Measurements from ENCODE around the gene ADCY3.

ADCY3 gene

GRCh38 chr2:24855726-24856125, 64.3 kb downstream of the ADCY3 start:
- CTCF ChIA-PET = interaction anchor here (1.1 kb wide), 1 partner anchor 28 kb away, joined by 3 read pairs; no protein-coding TSS in a partner anchor
- Histone ChIP-seq H3K4me3 (ENCODE audit: control insufficient read depth in 1 of 7, extremely low read depth in 1 of 7, insufficient read depth in 4 of 7, low read depth in 2 of 7, low read length in 6 of 7) (no peak overlapping the region), H3K36me3 (ENCODE audit: control insufficient read depth in 4 of 4, insufficient read depth in 4 of 4, low read length in 3 of 4) (peaks cover 0 to 50% (median 18%) of the 10 kb centered on the region in 4 experiments), H3K4me1 (ENCODE audit: control extremely low read depth in 1 of 4, control insufficient read depth in 4 of 4, insufficient read depth in 4 of 4, low read length in 3 of 4) (peaks cover 0 to 12% (median 2%) of the 10 kb centered on the region in 4 experiments), H3K27me3 (replicated peaks in 2 of 5; ENCODE audit: control insufficient read depth in 4 of 5, insufficient read depth in 5 of 5, low read length in 4 of 5) (no peaks in the 10 kb centered on the region), H3K9me3 (ENCODE audit: control extremely low read depth in 1 of 5, control insufficient read depth in 4 of 5, insufficient read depth in 2 of 5, low read depth in 1 of 5, low read length in 4 of 5) (peaks cover 0 to 5% (median 0%) of the 10 kb centered on the region in 5 experiments), H3K27ac (ENCODE audit: insufficient read depth in 1 of 2, low read depth in 1 of 2, low read length in 2 of 2, poor library complexity in 1 of 2, severe bottlenecking in 2 of 2) (no peak overlapping the region)
- no peak for DNase-seq
- 100% methylated on average over 3 of the region's 4 CpGs for WGBS (ENCODE audit: insufficient coverage)
- POLR2A ChIA-PET = no interaction called here

- peaks cover 0 to 6% (median 2%) of the 10 kb centered on the region in 4 experiments for H3K4me1 ChIP-seq (ENCODE audit: control extremely low read depth in 1 of 4, control insufficient read depth in 4 of 4, insufficient read depth in 4 of 4, low read length in 3 of 4)
- H3K27ac ChIP-seq (ENCODE audit: insufficient read depth in 1 of 2, low read depth in 1 of 2, low read length in 2 of 2, poor library complexity in 1 of 2, severe bottlenecking in 2 of 2) = no peak overlapping the region
- CTCF ChIA-PET = interaction anchor here (1.1 kb wide), 1 partner anchor 27 kb away, joined by 3 read pairs; no protein-coding TSS in a partner anchor
- WGBS (ENCODE audit: insufficient coverage) = 83% methylated on average over 1 of the region's 8 CpGs
- H3K4me3 ChIP-seq (ENCODE audit: control insufficient read depth in 1 of 7, extremely low read depth in 1 of 7, insufficient read depth in 4 of 7, low read depth in 2 of 7, low read length in 6 of 7) = no peak overlapping the region
- DNase-seq = no peak
- H3K27me3 ChIP-seq (replicated peaks in 2 of 5; ENCODE audit: control insufficient read depth in 4 of 5, insufficient read depth in 5 of 5, low read length in 4 of 5) = no peaks in the 10 kb centered on the region
- POLR2A ChIA-PET = no interaction called here
- peaks cover 0 to 5% (median 0%) of the 10 kb centered on the region in 5 experiments for H3K9me3 ChIP-seq (ENCODE audit: control extremely low read depth in 1 of 5, control insufficient read depth in 4 of 5, insufficient read depth in 2 of 5, low read depth in 1 of 5, low read length in 4 of 5)
- peaks cover 0 to 46% (median 19%) of the 10 kb centered on the region in 4 experiments for H3K36me3 ChIP-seq (ENCODE audit: control insufficient read depth in 4 of 4, insufficient read depth in 4 of 4, low read length in 3 of 4)
Observed at GRCh38 chr2:24855022-24855622, 64.9 kb downstream of the ADCY3 start.

- DNase-seq = no peak
- Histone ChIP-seq H3K27ac (ENCODE audit: insufficient read depth in 1 of 2, low read depth in 1 of 2, low read length in 2 of 2, poor library complexity in 1 of 2, severe bottlenecking in 2 of 2) (no peak overlapping the region), H3K4me1 (ENCODE audit: control extremely low read depth in 1 of 4, control insufficient read depth in 4 of 4, insufficient read depth in 4 of 4, low read length in 3 of 4) (no peaks in the 10 kb centered on the region), H3K36me3 (ENCODE audit: control insufficient read depth in 4 of 4, insufficient read depth in 4 of 4, low read length in 3 of 4) (peaks cover 0 to 53% (median 20%) of the 10 kb centered on the region in 4 experiments), H3K9me3 (ENCODE audit: control extremely low read depth in 1 of 5, control insufficient read depth in 4 of 5, insufficient read depth in 2 of 5, low read depth in 1 of 5, low read length in 4 of 5) (peaks cover 0 to 5% (median 0%) of the 10 kb centered on the region in 5 experiments), H3K4me3 (ENCODE audit: control insufficient read depth in 1 of 7, extremely low read depth in 1 of 7, insufficient read depth in 4 of 7, low read depth in 2 of 7, low read length in 6 of 7) (no peak overlapping the region), H3K27me3 (replicated peaks in 2 of 5; ENCODE audit: control insufficient read depth in 4 of 5, insufficient read depth in 5 of 5, low read length in 4 of 5) (no peaks in the 10 kb centered on the region)
- ChIA-PET POLR2A (no interaction called here), CTCF (no interaction called here)
- 100% methylated on average over 3 of the region's 3 CpGs for WGBS (ENCODE audit: insufficient coverage)
Observed at GRCh38 chr2:24853996-24854395, 66.0 kb downstream of the ADCY3 start.

- Histone ChIP-seq H3K36me3 (ENCODE audit: control insufficient read depth in 4 of 4, insufficient read depth in 4 of 4, low read length in 3 of 4) (peaks cover 0 to 49% (median 22%) of the 10 kb centered on the region in 4 experiments), H3K4me3 (ENCODE audit: control insufficient read depth in 1 of 7, extremely low read depth in 1 of 7, insufficient read depth in 4 of 7, low read depth in 2 of 7, low read length in 6 of 7) (no peak overlapping the region), H3K27ac (ENCODE audit: insufficient read depth in 1 of 2, low read depth in 1 of 2, low read length in 2 of 2, poor library complexity in 1 of 2, severe bottlenecking in 2 of 2) (no peak overlapping the region), H3K27me3 (replicated peaks in 2 of 5; ENCODE audit: control insufficient read depth in 4 of 5, insufficient read depth in 5 of 5, low read length in 4 of 5) (no peaks in the 10 kb centered on the region), H3K9me3 (ENCODE audit: control extremely low read depth in 1 of 5, control insufficient read depth in 4 of 5, insufficient read depth in 2 of 5, low read depth in 1 of 5, low read length in 4 of 5) (peaks cover 0 to 10% (median 3%) of the 10 kb centered on the region in 5 experiments), H3K4me1 (ENCODE audit: control extremely low read depth in 1 of 4, control insufficient read depth in 4 of 4, insufficient read depth in 4 of 4, low read length in 3 of 4) (no peaks in the 10 kb centered on the region)
- ChIA-PET CTCF (no interaction called here), POLR2A (interaction anchor here (0.9 kb wide), 1 partner anchor 61 kb away, joined by 4 read pairs; no protein-coding TSS in a partner anchor)
- no peak for DNase-seq
- WGBS (ENCODE audit: insufficient coverage) = 97% methylated on average over 8 of the region's 9 CpGs
Observed at GRCh38 chr2:24853046-24853445, 67.0 kb downstream of the ADCY3 start.

GRCh38 chr2:24852431-24853020, 67.5 kb downstream of the ADCY3 start:
- Histone ChIP-seq H3K9me3 (ENCODE audit: control extremely low read depth in 1 of 5, control insufficient read depth in 4 of 5, insufficient read depth in 2 of 5, low read depth in 1 of 5, low read length in 4 of 5) (peaks cover 0 to 13% (median 3%) of the 10 kb centered on the region in 5 experiments), H3K4me3 (ENCODE audit: control insufficient read depth in 1 of 7, extremely low read depth in 1 of 7, insufficient read depth in 4 of 7, low read depth in 2 of 7, low read length in 6 of 7) (no peak overlapping the region), H3K4me1 (ENCODE audit: control extremely low read depth in 1 of 4, control insufficient read depth in 4 of 4, insufficient read depth in 4 of 4, low read length in 3 of 4) (no peaks in the 10 kb centered on the region), H3K27ac (ENCODE audit: insufficient read depth in 1 of 2, low read depth in 1 of 2, low read length in 2 of 2, poor library complexity in 1 of 2, severe bottlenecking in 2 of 2) (no peak overlapping the region), H3K36me3 (ENCODE audit: control insufficient read depth in 4 of 4, insufficient read depth in 4 of 4, low read length in 3 of 4) (peaks cover 0 to 48% (median 22%) of the 10 kb centered on the region in 4 experiments), H3K27me3 (replicated peaks in 2 of 5; ENCODE audit: control insufficient read depth in 4 of 5, insufficient read depth in 5 of 5, low read length in 4 of 5) (no peaks in the 10 kb centered on the region)
- WGBS (ENCODE audit: insufficient coverage) = 98% methylated on average over 16 of the region's 23 CpGs
- POLR2A ChIA-PET = interaction anchor here (0.9 kb wide), 1 partner anchor 61 kb away, joined by 4 read pairs; no protein-coding TSS in a partner anchor
- CTCF ChIA-PET = no interaction called here
- no peak for DNase-seq

GRCh38 chr2:24852026-24852425, 68.0 kb downstream of the ADCY3 start:
- no peaks in the 10 kb centered on the region for H3K27me3 ChIP-seq (replicated peaks in 2 of 5; ENCODE audit: control insufficient read depth in 4 of 5, insufficient read depth in 5 of 5, low read length in 4 of 5)
- WGBS (ENCODE audit: insufficient coverage) = 98% methylated on average over 12 of the region's 13 CpGs
- ChIA-PET CTCF (no interaction called here), POLR2A (no interaction called here)
- no peak overlapping the region for H3K4me3 ChIP-seq (ENCODE audit: control insufficient read depth in 1 of 7, extremely low read depth in 1 of 7, insufficient read depth in 4 of 7, low read depth in 2 of 7, low read length in 6 of 7)
- no peak for DNase-seq
- H3K36me3 ChIP-seq (ENCODE audit: control insufficient read depth in 4 of 4, insufficient read depth in 4 of 4, low read length in 3 of 4) = peaks cover 0 to 48% (median 22%) of the 10 kb centered on the region in 4 experiments
- H3K9me3 ChIP-seq (ENCODE audit: control extremely low read depth in 1 of 5, control insufficient read depth in 4 of 5, insufficient read depth in 2 of 5, low read depth in 1 of 5, low read length in 4 of 5) = peaks cover 0 to 18% (median 3%) of the 10 kb centered on the region in 5 experiments
- H3K27ac ChIP-seq (ENCODE audit: insufficient read depth in 1 of 2, low read depth in 1 of 2, low read length in 2 of 2, poor library complexity in 1 of 2, severe bottlenecking in 2 of 2) = no peak overlapping the region
- no peaks in the 10 kb centered on the region for H3K4me1 ChIP-seq (ENCODE audit: control extremely low read depth in 1 of 4, control insufficient read depth in 4 of 4, insufficient read depth in 4 of 4, low read length in 3 of 4)

GRCh38 chr2:24850944-24851343, 69.1 kb downstream of the ADCY3 start:
- DNase-seq = no peak
- no peak overlapping the region for H3K27ac ChIP-seq (ENCODE audit: insufficient read depth in 1 of 2, low read depth in 1 of 2, low read length in 2 of 2, poor library complexity in 1 of 2, severe bottlenecking in 2 of 2)
- no peaks in the 10 kb centered on the region for H3K27me3 ChIP-seq (replicated peaks in 2 of 5; ENCODE audit: control insufficient read depth in 4 of 5, insufficient read depth in 5 of 5, low read length in 4 of 5)
- WGBS (ENCODE audit: insufficient coverage) = 94% methylated on average over 7 of the region's 7 CpGs
- ChIA-PET CTCF (no interaction called here), POLR2A (no interaction called here)
- H3K4me1 ChIP-seq (ENCODE audit: control extremely low read depth in 1 of 4, control insufficient read depth in 4 of 4, insufficient read depth in 4 of 4, low read length in 3 of 4) = no peaks in the 10 kb centered on the region
- peaks cover 0 to 37% (median 15%) of the 10 kb centered on the region in 4 experiments for H3K36me3 ChIP-seq (ENCODE audit: control insufficient read depth in 4 of 4, insufficient read depth in 4 of 4, low read length in 3 of 4)
- peaks cover 0 to 22% (median 3%) of the 10 kb centered on the region in 5 experiments for H3K9me3 ChIP-seq (ENCODE audit: control extremely low read depth in 1 of 5, control insufficient read depth in 4 of 5, insufficient read depth in 2 of 5, low read depth in 1 of 5, low read length in 4 of 5)
- H3K4me3 ChIP-seq (ENCODE audit: control insufficient read depth in 1 of 7, extremely low read depth in 1 of 7, insufficient read depth in 4 of 7, low read depth in 2 of 7, low read length in 6 of 7) = no peak overlapping the region
